ENCODE data around the gene SPATC1L. TPM values are rescaled to one million over a fixed set of nuclear protein-coding genes. Genes with fewer than 3 reads are reported as not detected.

SPATC1L gene
- total RNA-seq: 9.7 and 11.4 TPM in 2 replicates
- 3.7 TPM for total RNA-seq (2013)
- 7.3 and 15.4 TPM in 2 replicates for polyA plus RNA-seq
- 5.4 and 8.9 TPM in 2 replicates for polyA minus RNA-seq

- ATAC-seq (ENCODE audit: low read depth): peak; percentile 69
- H3K79me2 ChIP-seq (ENCODE audit: control insufficient read depth, insufficient read depth, low read length): peaks cover 3% of the 10 kb centered on the region
- POLR2A ChIA-PET: no interaction called here
- peaks cover 0 to 16% of the 10 kb centered on the region in 2 donors for H3K4me1 ChIP-seq (ENCODE audit: control insufficient read depth in 2 of 2, insufficient read depth in 2 of 2, low read length in 2 of 2)
- H3K9ac ChIP-seq (ENCODE audit: low read length): peak within 1 kb of the TSS; percentile 64
- peak within 1 kb of the TSS; percentile 50 to 91 (median 76) for H3K4me3 ChIP-seq (ENCODE audit: control extremely low read depth in 1 of 5, extremely low read depth in 1 of 5, insufficient read depth in 1 of 5, low read depth in 2 of 5, low read length in 4 of 5)
- DNase-seq: peak; percentile 73
- CTCF ChIA-PET: no interaction called here
- peak within 1 kb of the TSS; percentile 59 to 63 for H3K27ac ChIP-seq (ENCODE audit: low read length in 2 of 2)
- H3K9me3 ChIP-seq (ENCODE audit: control extremely low read depth in 1 of 3, control insufficient read depth in 2 of 3, insufficient read depth in 1 of 3, low read length in 2 of 3): peaks cover 0 to 3% (median 0%) of the 10 kb centered on the region in 3 donors
- no peaks in the 10 kb centered on the region for H4K20me1 ChIP-seq (ENCODE audit: control insufficient read depth, insufficient read depth, low read length, poor library complexity, severe bottlenecking)
- WGBS (ENCODE audit: insufficient coverage): 2% methylated on average over 14 of the region's 24 CpGs
- H3K9me3 Mint-ChIP-seq (ENCODE audit: insufficient read depth): no peaks in the 10 kb centered on the region
- H3K36me3 ChIP-seq (replicated peaks in 1 of 2; ENCODE audit: control extremely low read depth in 1 of 2, control insufficient read depth in 1 of 2, extremely low read depth in 1 of 2, insufficient read depth in 2 of 2, low read length in 1 of 2): no peaks in the 10 kb centered on the region
- peak within 1 kb of the TSS; percentile 91 for H3K4me2 ChIP-seq (replicated peaks; ENCODE audit: low read depth, low read length, poor library complexity, severe bottlenecking)
- H3K4me3 Mint-ChIP-seq: peak within 1 kb of the TSS; percentile 92
- peak within 1 kb of the TSS; percentile 90 for H3K27ac Mint-ChIP-seq
- H2AFZ ChIP-seq (ENCODE audit: insufficient read depth, low read depth, low read length, poor library complexity, severe bottlenecking): peak within 1 kb of the TSS; percentile 66
- no peaks in the 10 kb centered on the region for H3K27me3 Mint-ChIP-seq
- no peak for TF ChIP-seq CTCF (IDR thresholded peaks at IDR 0.05)
- TF ChIP-seq EZH2 (IDR thresholded peaks at IDR 0.05; ENCODE audit: borderline replicate concordance, insufficient read depth, low read depth, low read length, poor library complexity, severe bottlenecking): no peak
- H3K27me3 ChIP-seq (replicated peaks in 1 of 4; ENCODE audit: control extremely low read depth in 1 of 4, control insufficient read depth in 3 of 4, insufficient read depth in 4 of 4, low read length in 3 of 4): no peaks in the 10 kb centered on the region
- intact Hi-C loops (cut with micrococcal nuclease): loop anchor here (1.0 kb wide), 3 partner anchors 41 to 140 kb away; partner anchors contain the start of genes LSS and PCNT
- H3K4me1 Mint-ChIP-seq: peaks cover 9% of the 10 kb centered on the region
These were observed at the start of gene SPATC1L for GRCh38 chr21:46183910-46184624. SPATC1L (minus strand) TSS chr21:46184459; CDS start chr21:46182816, 1,643 bp downstream.

- ChIA-PET CTCF (interaction anchor here (0.9 to 1.4 kb wide), 2 partner anchors 86 to 88 kb away, joined by 3 read pairs; no protein-coding TSS in a partner anchor), POLR2A (no interaction called here)
- TF ChIP-seq CTCF (IDR thresholded peaks at IDR 0.05): no peak
- TF ChIP-seq EZH2 (IDR thresholded peaks at IDR 0.05; ENCODE audit: borderline replicate concordance, insufficient read depth, low read depth, low read length, poor library complexity, severe bottlenecking): no peak
- intact Hi-C loops (cut with micrococcal nuclease): loop anchor here (1.0 to 2.0 kb wide), 2 partner anchors 25 to 228 kb away; partner anchors contain the start of gene DIP2A
- Histone ChIP-seq H4K20me1 (ENCODE audit: control insufficient read depth, insufficient read depth, low read length, poor library complexity, severe bottlenecking) (peaks cover 10% of the 10 kb centered on the region), H3K4me2 (replicated peaks; ENCODE audit: low read depth, low read length, poor library complexity, severe bottlenecking) (peak overlapping the region; percentile 99), H3K27me3 (replicated peaks in 1 of 4; ENCODE audit: control extremely low read depth in 1 of 4, control insufficient read depth in 3 of 4, insufficient read depth in 4 of 4, low read length in 3 of 4) (no peaks in the 10 kb centered on the region), H3K4me3 (ENCODE audit: control extremely low read depth in 1 of 5, extremely low read depth in 1 of 5, insufficient read depth in 1 of 5, low read depth in 2 of 5, low read length in 4 of 5) (peak overlapping the region in 4 of 5 experiments; percentile 44 to 86 (median 64)), H3K9ac (ENCODE audit: low read length) (peak overlapping the region; percentile 78), H3K79me2 (ENCODE audit: control insufficient read depth, insufficient read depth, low read length) (peaks cover 15% of the 10 kb centered on the region), H3K4me1 (ENCODE audit: control insufficient read depth in 2 of 2, insufficient read depth in 2 of 2, low read length in 2 of 2) (peaks cover 21 to 22% of the 10 kb centered on the region in 2 donors), H2AFZ (ENCODE audit: insufficient read depth, low read depth, low read length, poor library complexity, severe bottlenecking) (peak overlapping the region; percentile 95), H3K27ac (ENCODE audit: low read length in 2 of 2) (peak overlapping the region in 1 of 2 donors; percentile 62), H3K9me3 (ENCODE audit: control extremely low read depth in 1 of 3, control insufficient read depth in 2 of 3, insufficient read depth in 1 of 3, low read length in 2 of 3) (no peaks in the 10 kb centered on the region), H3K36me3 (replicated peaks in 1 of 2; ENCODE audit: control extremely low read depth in 1 of 2, control insufficient read depth in 1 of 2, extremely low read depth in 1 of 2, insufficient read depth in 2 of 2, low read length in 1 of 2) (peaks cover 0 to 9% of the 10 kb centered on the region in 2 experiments)
- no peaks in the 10 kb centered on the region for H3K9me3 Mint-ChIP-seq (ENCODE audit: insufficient read depth)
- peaks cover 35% of the 10 kb centered on the region for H3K4me1 Mint-ChIP-seq
- ATAC-seq (ENCODE audit: low read depth) (no peak), DNase-seq (no peak)
- H3K27me3 Mint-ChIP-seq: no peaks in the 10 kb centered on the region
- H3K4me3 Mint-ChIP-seq: peak overlapping the region; percentile 90
- peak overlapping the region; percentile 64 for H3K27ac Mint-ChIP-seq
- WGBS (ENCODE audit: insufficient coverage): 100% methylated on average over 1 of the region's 6 CpGs
These were observed 45.6 kb upstream of the SPATC1L start for GRCh38 chr21:46229923-46230260.

All from B cell (primary cell).